HepG2 (cell line): Measurements from ENCODE around the gene NOCT.

Experiments
- ATF7 ChIP-seq, 2 experiments: fragments of 450-650 bp in 1 of 2; sonication (generic) in 1 of 2; formaldehyde crosslinking in 1 of 2; IDR thresholded peaks; 2 replicates each; pipeline versions ENCODE4 v1.4.0 to v1.6.1; 2016 to 2020; ENCODE audit warnings: antibody characterized with exemption in 1 of 2, mild to moderate bottlenecking in 1 of 2, missing genetic modification reagents in 1 of 2
- CREB1 ChIP-seq, 2 experiments: fragments of 450-650 bp in 1 of 2; IDR thresholded peaks; 2 replicates each; pipeline ENCODE4 v1.6.1; 2016 to 2017; ENCODE audit warnings: control low read depth in 1 of 2, mild to moderate bottlenecking in 1 of 2, missing compliant biosample characterization in 1 of 2, missing genetic modification characterization in 1 of 2
- CTCF ChIP-seq: sonication (generic); formaldehyde crosslinking; IDR thresholded peaks from 2 replicates; pipeline ENCODE4 v1.5.0; 2020; ENCODE audit warnings: mild to moderate bottlenecking, missing genetic modification reagents, moderate library complexity
- NFIC ChIP-seq: IDR thresholded peaks from 2 replicates; pipeline ENCODE4 v1.6.1; 2012; ENCODE audit warnings: mild to moderate bottlenecking, low read length, inconsistent platforms
- PATZ1 ChIP-seq: sonication (generic); formaldehyde crosslinking; IDR thresholded peaks from 2 replicates; pipeline ENCODE4 v1.4.0; 2020; ENCODE audit warnings: missing genetic modification reagents
- PBX2 ChIP-seq: IDR thresholded peaks from 2 replicates; pipeline ENCODE4 v1.6.1; 2016; ENCODE audit warnings: control low read depth
- PCBP1 ChIP-seq: fragments of 200-400 bp; formaldehyde crosslinking; IDR thresholded peaks from 2 replicates; pipeline ENCODE4 v1.6.1; 2017; ENCODE audit warnings: mild to moderate bottlenecking, low read depth, low read length, borderline replicate concordance
- POLR2A ChIP-seq, 2 experiments: IDR thresholded peaks; 2 replicates each; pipeline ENCODE4 v1.6.1; 2011; ENCODE audit warnings: low read depth in 2 of 2, low read length in 2 of 2, mild to moderate bottlenecking in 1 of 2, moderate library complexity in 1 of 2; ENCODE audit not compliant: insufficient read depth in 1 of 2
- SCMH1 ChIP-seq: sonication (generic); formaldehyde crosslinking; IDR thresholded peaks from 2 replicates; pipeline ENCODE4 v1.9.0; 2021; ENCODE audit warnings: missing genetic modification reagents, mild to moderate bottlenecking, borderline replicate concordance
- SOX5 ChIP-seq: IDR thresholded peaks from 2 replicates; pipeline ENCODE4 v1.6.1; 2016; ENCODE audit warnings: borderline replicate concordance
- ZBTB21 ChIP-seq: sonication (generic); formaldehyde crosslinking; IDR thresholded peaks from 2 replicates; pipeline ENCODE4 v1.4.0; 2020; ENCODE audit warnings: missing genetic modification reagents
- ZFP36L1 ChIP-seq: sonication (generic); formaldehyde crosslinking; IDR thresholded peaks from 2 replicates; pipeline ENCODE4 v1.8.0; 2022; ENCODE audit warnings: mild to moderate bottlenecking, missing genetic modification reagents, moderate library complexity
- ZNF180 ChIP-seq: sonication (generic); formaldehyde crosslinking; IDR thresholded peaks from 2 replicates; pipeline ENCODE4 v1.4.0; 2020; ENCODE audit warnings: low read depth, missing genetic modification reagents, borderline replicate concordance

- TF ChIP-seq SOX5 (CRISPR knock-in tag) (no peak), NFIC (no peak), POLR2A (IDR thresholded peaks at IDR 0.05; ENCODE audit: insufficient read depth in 1 of 2, low read depth in 2 of 2, low read length in 2 of 2) (no peak), ATF7 (IDR thresholded peaks at IDR 0.05) (no peak), ATF7 (CRISPR knock-in tag; IDR thresholded peaks at IDR 0.05) (no peak), ZFP36L1 (CRISPR knock-in tag) (no peak), SCMH1 (CRISPR knock-in tag) (no peak), ZBTB21 (CRISPR knock-in tag) (no peak), ZNF180 (CRISPR knock-in tag) (no peak), CREB1 (IDR thresholded peaks at IDR 0.05) (no peak), CREB1 (CRISPR knock-in tag; IDR thresholded peaks at IDR 0.05) (no peak; the same call in 1 of the 2 replicates), PATZ1 (CRISPR knock-in tag) (no peak), PCBP1 (no peak), CTCF (CRISPR knock-in tag) (peak; percentile 23; the same call in 1 of the 2 replicates), PBX2 (no peak)
Observed at GRCh38 chr4:138981930-138982390, 33.6 kb upstream of the NOCT start.
